Measurements from ENCODE around the gene PIANP.

- no peak for TF ChIP-seq CTCF (IDR thresholded peaks at IDR 0.05; ENCODE audit: borderline replicate concordance, extremely low read depth, low read length, poor library complexity, severe bottlenecking)
- TF ChIP-seq EZH2 (IDR thresholded peaks at IDR 0.05; ENCODE audit: borderline replicate concordance, low read depth, low read length, severe bottlenecking): no peak
Measured at GRCh38 chr12:6691473-6691872, 9.1 kb downstream of the PIANP start.
